Nephron (organoid): Measurements from ENCODE around the gene DPP9.
A peak's percentile ranks its signal among the peaks of the same experiment; 100 is the strongest.

Source experiments
- H3K27ac Mint-ChIP-seq, 3 experiments: 2 replicates each; pipeline ENCODE4 v1.8.0; 2020; ENCODE audit warnings: mixed read lengths in 3 of 3, mild to moderate bottlenecking in 2 of 3, moderate library complexity in 1 of 3
- H3K27me3 Mint-ChIP-seq: 2 replicates; pipeline ENCODE4 v1.8.0; 2021; ENCODE audit warnings: low read depth, mild to moderate bottlenecking, moderate library complexity, mixed read lengths
- H3K36me3 Mint-ChIP-seq: 2 replicates; pipeline ENCODE4 v1.8.0; 2020; ENCODE audit warnings: low read depth, mixed read lengths
- H3K4me1 Mint-ChIP-seq: 2 replicates; pipeline ENCODE4 v1.8.0; 2020; ENCODE audit warnings: mixed read lengths
- H3K4me3 Mint-ChIP-seq, 3 experiments: 2 replicates each; pipeline ENCODE4 v1.8.0; 2020; ENCODE audit warnings: mild to moderate bottlenecking in 3 of 3, mixed read lengths in 3 of 3, moderate library complexity in 2 of 3
- H3K9me3 Mint-ChIP-seq: 2 replicates; pipeline ENCODE4 v1.8.0; 2020; ENCODE audit warnings: mixed read lengths
- TF ChIP-seq, protein P1 (sequence below), 3 experiments: fragments of 200-600 bp; sonication (generic); IDR thresholded peaks; one replicate each; pipeline ENCODE4 v1.5.0; 2021; ENCODE audit warnings: antibody characterized with exemption in 3 of 3; ENCODE audit not compliant: unreplicated experiment in 3 of 3

Gene DPP9

DNA sequence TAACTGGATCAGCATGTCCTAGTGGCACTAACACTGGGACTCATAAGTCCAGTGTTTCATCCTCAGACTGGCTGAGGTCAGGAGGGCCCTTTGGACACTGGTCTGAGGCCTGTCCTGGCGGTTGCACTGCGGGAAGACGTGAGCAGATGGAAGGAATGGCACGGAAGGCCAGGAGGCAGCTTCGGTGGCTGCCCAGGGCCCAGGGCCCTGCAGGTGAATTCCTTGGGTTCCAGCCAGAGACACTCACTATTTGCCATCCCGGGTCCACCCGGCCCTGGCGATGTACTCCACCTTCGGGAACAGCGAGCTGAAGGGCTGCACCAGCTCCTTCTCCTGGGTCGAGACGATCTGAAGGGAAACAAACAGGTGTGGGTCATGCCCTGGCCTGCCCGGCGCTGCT, 26.3 kb downstream of the DPP9 start:
- TF ChIP-seq, protein P1, sequence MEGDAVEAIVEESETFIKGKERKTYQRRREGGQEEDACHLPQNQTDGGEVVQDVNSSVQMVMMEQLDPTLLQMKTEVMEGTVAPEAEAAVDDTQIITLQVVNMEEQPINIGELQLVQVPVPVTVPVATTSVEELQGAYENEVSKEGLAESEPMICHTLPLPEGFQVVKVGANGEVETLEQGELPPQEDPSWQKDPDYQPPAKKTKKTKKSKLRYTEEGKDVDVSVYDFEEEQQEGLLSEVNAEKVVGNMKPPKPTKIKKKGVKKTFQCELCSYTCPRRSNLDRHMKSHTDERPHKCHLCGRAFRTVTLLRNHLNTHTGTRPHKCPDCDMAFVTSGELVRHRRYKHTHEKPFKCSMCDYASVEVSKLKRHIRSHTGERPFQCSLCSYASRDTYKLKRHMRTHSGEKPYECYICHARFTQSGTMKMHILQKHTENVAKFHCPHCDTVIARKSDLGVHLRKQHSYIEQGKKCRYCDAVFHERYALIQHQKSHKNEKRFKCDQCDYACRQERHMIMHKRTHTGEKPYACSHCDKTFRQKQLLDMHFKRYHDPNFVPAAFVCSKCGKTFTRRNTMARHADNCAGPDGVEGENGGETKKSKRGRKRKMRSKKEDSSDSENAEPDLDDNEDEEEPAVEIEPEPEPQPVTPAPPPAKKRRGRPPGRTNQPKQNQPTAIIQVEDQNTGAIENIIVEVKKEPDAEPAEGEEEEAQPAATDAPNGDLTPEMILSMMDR (IDR thresholded peaks at IDR 0.05; ENCODE audit: unreplicated experiment in 3 of 3) = no peak
- no peak overlapping the region for H3K4me3 Mint-ChIP-seq
- H3K27ac Mint-ChIP-seq = no peak overlapping the region
- H3K36me3 Mint-ChIP-seq = peaks cover 62% of the 10 kb centered on the region
- peaks cover 4% of the 10 kb centered on the region for H3K4me1 Mint-ChIP-seq
- H3K27me3 Mint-ChIP-seq = no peaks in the 10 kb centered on the region
- H3K9me3 Mint-ChIP-seq = no peaks in the 10 kb centered on the region

DNA sequence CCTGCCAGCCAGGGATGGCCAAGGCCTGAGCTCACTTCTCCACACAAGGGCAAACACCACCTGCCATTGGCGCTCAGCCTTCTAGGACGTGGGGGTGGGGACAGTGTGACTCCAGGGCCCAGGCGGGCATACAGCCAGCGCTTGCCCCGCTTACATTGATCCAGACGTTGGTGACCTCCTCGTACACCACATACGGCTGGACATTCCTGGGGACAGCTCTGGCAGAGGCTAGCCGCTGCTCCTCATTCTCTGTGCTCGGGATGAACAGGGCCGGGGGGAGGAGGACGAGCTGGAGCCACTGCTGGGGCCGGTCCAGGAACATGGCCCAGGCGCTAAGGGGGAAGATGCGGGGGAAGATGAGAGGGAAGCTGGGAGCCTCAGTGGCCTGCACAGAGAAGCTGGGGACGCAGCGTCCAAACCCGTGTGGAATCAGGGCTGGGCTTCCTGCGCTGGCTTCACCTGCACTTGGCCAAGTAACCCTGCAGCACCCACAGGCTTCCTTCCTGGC, 28.4 kb downstream of the DPP9 start:
- no peak overlapping the region for H3K27ac Mint-ChIP-seq
- TF ChIP-seq, protein P1 (IDR thresholded peaks at IDR 0.05; ENCODE audit: unreplicated experiment in 3 of 3) = no peak
- no peaks in the 10 kb centered on the region for H3K27me3 Mint-ChIP-seq
- H3K9me3 Mint-ChIP-seq = no peaks in the 10 kb centered on the region
- H3K4me3 Mint-ChIP-seq = no peak overlapping the region
- peaks cover 53% of the 10 kb centered on the region for H3K36me3 Mint-ChIP-seq
- peaks cover 4% of the 10 kb centered on the region for H3K4me1 Mint-ChIP-seq

DNA sequence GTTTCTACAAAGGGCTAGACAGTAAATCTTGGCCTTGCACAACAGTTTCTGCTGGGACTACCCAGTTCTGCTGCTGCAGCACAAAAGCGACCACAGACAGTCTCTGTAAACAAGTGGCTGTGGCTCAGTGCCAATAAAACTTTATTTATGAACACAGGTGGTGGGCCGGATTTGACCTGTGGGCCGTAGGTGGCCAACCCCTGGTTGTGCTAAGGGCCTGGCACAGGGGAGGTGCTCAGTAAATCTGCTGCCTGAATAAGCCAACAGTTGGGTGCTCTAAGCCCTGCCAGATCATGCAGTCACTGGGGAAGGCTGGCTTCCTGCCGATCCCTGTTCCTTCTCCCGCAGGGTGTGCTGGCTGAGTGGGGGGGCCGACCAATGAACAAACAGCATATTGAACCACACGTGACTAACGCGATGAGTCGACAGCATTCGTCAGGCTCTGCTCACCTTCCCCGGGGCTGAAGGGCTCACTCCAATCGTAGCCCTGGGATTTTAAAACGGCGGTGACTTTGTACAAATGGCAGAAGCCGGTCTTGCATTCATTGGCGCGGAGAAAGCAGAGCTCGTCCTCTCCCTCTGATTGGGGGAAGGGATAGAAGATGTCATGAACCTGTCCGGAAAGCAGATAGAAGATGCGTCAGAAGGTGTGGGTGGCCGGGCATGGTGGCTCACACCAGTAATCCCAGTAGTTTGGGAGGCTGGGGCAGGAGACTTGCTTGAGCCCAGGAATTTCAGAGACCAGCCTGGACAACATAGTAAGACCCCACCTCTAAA, 29.2 kb downstream of the DPP9 start:
- Mint-ChIP-seq H3K36me3 (peaks cover 50% of the 10 kb centered on the region), H3K4me1 (peaks cover 4% of the 10 kb centered on the region), H3K27ac (peak overlapping the region in 1 of 3 experiments; percentile 25), H3K4me3 (no peak overlapping the region), H3K27me3 (no peaks in the 10 kb centered on the region), H3K9me3 (no peaks in the 10 kb centered on the region)
- TF ChIP-seq, protein P1 (IDR thresholded peaks at IDR 0.05; ENCODE audit: unreplicated experiment in 3 of 3) = no peak

GRCh38 chr19:4693471-4694121, 30.0 kb downstream of the DPP9 start:
- TF ChIP-seq, protein P1 (IDR thresholded peaks at IDR 0.05; ENCODE audit: unreplicated experiment in 3 of 3) = no peak
- Mint-ChIP-seq H3K9me3 (no peaks in the 10 kb centered on the region), H3K4me1 (peaks cover 4% of the 10 kb centered on the region), H3K4me3 (no peak overlapping the region), H3K27ac (peak overlapping the region in 1 of 3 experiments; percentile 25), H3K36me3 (peaks cover 48% of the 10 kb centered on the region), H3K27me3 (no peaks in the 10 kb centered on the region)

- peaks cover 4% of the 10 kb centered on the region for H3K4me1 Mint-ChIP-seq
- no peaks in the 10 kb centered on the region for H3K27me3 Mint-ChIP-seq
- no peaks in the 10 kb centered on the region for H3K9me3 Mint-ChIP-seq
- no peak overlapping the region for H3K27ac Mint-ChIP-seq
- peaks cover 47% of the 10 kb centered on the region for H3K36me3 Mint-ChIP-seq
- H3K4me3 Mint-ChIP-seq = no peak overlapping the region
- TF ChIP-seq, protein P1 (IDR thresholded peaks at IDR 0.05; ENCODE audit: unreplicated experiment in 3 of 3) = no peak
These were observed 30.6 kb downstream of the DPP9 start for GRCh38 chr19:4693078-4693350.
